Memory B cell (primary cell): ENCODE data around the gene SORBS1.

Experiments used
- ATAC-seq: fragments of 150-1000 bp; cut with Tn5 transposase; 2 replicates; pipeline ENCODE4 v1.10.0; 2021; ENCODE audit warnings: low read depth, mild to moderate bottlenecking, moderate library complexity
- DNase-seq, 2 donors: peaks; one replicate each; pipeline ENCODE4 v3.0.0; 2022; ENCODE audit warnings: low spot score in 2 of 2
- H3K27ac Mint-ChIP-seq: one replicate; pipeline ENCODE4 v1.8.0; 2022; ENCODE audit warnings: mild to moderate bottlenecking, moderate library complexity, mixed read lengths
- H3K27me3 Mint-ChIP-seq: one replicate; pipeline ENCODE4 v1.8.0; 2022; ENCODE audit warnings: mixed read lengths
- H3K36me3 Mint-ChIP-seq: one replicate; pipeline ENCODE4 v1.8.0; 2022; ENCODE audit warnings: mild to moderate bottlenecking, mixed read lengths
- H3K4me1 Mint-ChIP-seq: one replicate; pipeline ENCODE4 v1.8.0; 2022; ENCODE audit warnings: mixed read lengths
- H3K4me3 Mint-ChIP-seq: one replicate; pipeline ENCODE4 v1.8.0; 2022; ENCODE audit warnings: mild to moderate bottlenecking, moderate library complexity, mixed read lengths
- H3K9me3 Mint-ChIP-seq: one replicate; pipeline ENCODE4 v1.8.0; 2022; ENCODE audit warnings: mixed read lengths

The SORBS1 gene

GRCh38 chr10:95419399-95419798 lies 141.8 kb downstream of the SORBS1 start:
- Mint-ChIP-seq H3K9me3 (no peaks in the 10 kb centered on the region), H3K27ac (no peak overlapping the region), H3K4me3 (no peak overlapping the region), H3K4me1 (no peaks in the 10 kb centered on the region), H3K36me3 (no peaks in the 10 kb centered on the region), H3K27me3 (peaks cover 7% of the 10 kb centered on the region)
- DNase-seq (no peak), ATAC-seq (no peak)

- ATAC-seq (no peak), DNase-seq (no peak)
- Mint-ChIP-seq H3K36me3 (no peaks in the 10 kb centered on the region), H3K4me1 (no peaks in the 10 kb centered on the region), H3K4me3 (no peak overlapping the region), H3K27me3 (peaks cover 9% of the 10 kb centered on the region), H3K27ac (no peak overlapping the region), H3K9me3 (no peaks in the 10 kb centered on the region)
These were observed 144.2 kb downstream of the SORBS1 start for GRCh38 chr10:95416973-95417372.

GRCh38 chr10:95416270-95416669 lies 144.9 kb downstream of the SORBS1 start:
- Mint-ChIP-seq H3K27ac (no peak overlapping the region), H3K4me3 (no peak overlapping the region)

GRCh38 chr10:95415621-95416031 lies 145.5 kb downstream of the SORBS1 start:
- H3K4me3 Mint-ChIP-seq: no peak overlapping the region
- peaks cover 9% of the 10 kb centered on the region for H3K27me3 Mint-ChIP-seq
- no peaks in the 10 kb centered on the region for H3K9me3 Mint-ChIP-seq
- H3K27ac Mint-ChIP-seq: no peak overlapping the region
- DNase-seq (no peak), ATAC-seq (no peak)
- no peaks in the 10 kb centered on the region for H3K36me3 Mint-ChIP-seq
- no peaks in the 10 kb centered on the region for H3K4me1 Mint-ChIP-seq

More at GRCh38 chr10:95416270-95416669, 144.9 kb downstream of the SORBS1 start:
- Mint-ChIP-seq H3K27me3 (peaks cover 9% of the 10 kb centered on the region), H3K4me1 (no peaks in the 10 kb centered on the region), H3K36me3 (no peaks in the 10 kb centered on the region), H3K9me3 (no peaks in the 10 kb centered on the region)
- no peak for ATAC-seq
- no peak for DNase-seq

GRCh38 chr10:95414844-95415485 lies 146.2 kb downstream of the SORBS1 start:
- H3K4me1 Mint-ChIP-seq: no peaks in the 10 kb centered on the region
- DNase-seq (no peak), ATAC-seq (no peak)
- no peak overlapping the region for H3K27ac Mint-ChIP-seq
- no peak overlapping the region for H3K4me3 Mint-ChIP-seq
- no peaks in the 10 kb centered on the region for H3K9me3 Mint-ChIP-seq
- no peaks in the 10 kb centered on the region for H3K36me3 Mint-ChIP-seq
- peaks cover 9% of the 10 kb centered on the region for H3K27me3 Mint-ChIP-seq

GRCh38 chr10:95414016-95414830 lies 146.9 kb downstream of the SORBS1 start:
- no peaks in the 10 kb centered on the region for H3K4me1 Mint-ChIP-seq
- no peak for DNase-seq
- no peaks in the 10 kb centered on the region for H3K9me3 Mint-ChIP-seq
- H3K27ac Mint-ChIP-seq: no peak overlapping the region
- no peak for ATAC-seq
- H3K27me3 Mint-ChIP-seq: peaks cover 9% of the 10 kb centered on the region
- H3K36me3 Mint-ChIP-seq: no peaks in the 10 kb centered on the region
- H3K4me3 Mint-ChIP-seq: no peak overlapping the region

GRCh38 chr10:95413588-95413987 lies 147.6 kb downstream of the SORBS1 start:
- Mint-ChIP-seq H3K36me3 (no peaks in the 10 kb centered on the region), H3K27me3 (peaks cover 11% of the 10 kb centered on the region), H3K4me1 (no peaks in the 10 kb centered on the region), H3K9me3 (no peaks in the 10 kb centered on the region), H3K4me3 (no peak overlapping the region), H3K27ac (no peak overlapping the region)
- DNase-seq (no peak), ATAC-seq (no peak)

- H3K4me3 Mint-ChIP-seq: no peak overlapping the region
- no peak for ATAC-seq
- no peaks in the 10 kb centered on the region for H3K9me3 Mint-ChIP-seq
- no peak overlapping the region for H3K27ac Mint-ChIP-seq
- no peak for DNase-seq
- no peaks in the 10 kb centered on the region for H3K36me3 Mint-ChIP-seq
- H3K4me1 Mint-ChIP-seq: no peaks in the 10 kb centered on the region
- peaks cover 11% of the 10 kb centered on the region for H3K27me3 Mint-ChIP-seq
These were observed 149.5 kb downstream of the SORBS1 start for GRCh38 chr10:95411635-95412034.

- H3K9me3 Mint-ChIP-seq: no peaks in the 10 kb centered on the region
- ATAC-seq: no peak
- no peaks in the 10 kb centered on the region for H3K4me1 Mint-ChIP-seq
- no peak overlapping the region for H3K27ac Mint-ChIP-seq
- DNase-seq: no peak
- H3K27me3 Mint-ChIP-seq: peaks cover 9% of the 10 kb centered on the region
- no peaks in the 10 kb centered on the region for H3K36me3 Mint-ChIP-seq
- H3K4me3 Mint-ChIP-seq: no peak overlapping the region
These were observed 151.9 kb downstream of the SORBS1 start for GRCh38 chr10:95408983-95409873.

- Mint-ChIP-seq H3K27me3 (peaks cover 6% of the 10 kb centered on the region), H3K9me3 (no peaks in the 10 kb centered on the region), H3K36me3 (no peaks in the 10 kb centered on the region), H3K4me3 (no peak overlapping the region), H3K4me1 (no peaks in the 10 kb centered on the region), H3K27ac (no peak overlapping the region)
- DNase-seq: no peak
- no peak for ATAC-seq
These were observed 152.8 kb downstream of the SORBS1 start for GRCh38 chr10:95408148-95408960.

- Mint-ChIP-seq H3K27ac (no peak overlapping the region), H3K9me3 (no peaks in the 10 kb centered on the region), H3K36me3 (no peaks in the 10 kb centered on the region), H3K4me1 (no peaks in the 10 kb centered on the region), H3K27me3 (peaks cover 7% of the 10 kb centered on the region), H3K4me3 (no peak overlapping the region)
- DNase-seq (no peak), ATAC-seq (no peak)
These were observed 153.6 kb downstream of the SORBS1 start for GRCh38 chr10:95407546-95407945.

- no peak for ATAC-seq
- H3K36me3 Mint-ChIP-seq: no peaks in the 10 kb centered on the region
- DNase-seq: no peak
- H3K4me1 Mint-ChIP-seq: no peaks in the 10 kb centered on the region
- no peak overlapping the region for H3K4me3 Mint-ChIP-seq
- H3K27ac Mint-ChIP-seq: no peak overlapping the region
- no peaks in the 10 kb centered on the region for H3K9me3 Mint-ChIP-seq
- peaks cover 7% of the 10 kb centered on the region for H3K27me3 Mint-ChIP-seq
These were observed 154.4 kb downstream of the SORBS1 start for GRCh38 chr10:95406651-95407280.

- Mint-ChIP-seq H3K27me3 (peaks cover 7% of the 10 kb centered on the region), H3K9me3 (no peaks in the 10 kb centered on the region), H3K4me3 (no peak overlapping the region), H3K27ac (no peak overlapping the region), H3K36me3 (no peaks in the 10 kb centered on the region), H3K4me1 (no peaks in the 10 kb centered on the region)
- DNase-seq: no peak
- ATAC-seq: no peak
These were observed 155.5 kb downstream of the SORBS1 start for GRCh38 chr10:95405655-95406054.
